GM19438 (cell line): ENCODE results near the gene CGB2.
"Not testable (repeated sequence)": the region's sequence is repeated elsewhere in the genome, so short reads cannot be mapped to it uniquely, and the experiment has no call there.

ENCODE experiments used
- ATAC-seq: cut with Tn5 transposase; IDR thresholded peaks from one replicate; pipeline ENCODE4 v1.9.1; 2021; ENCODE audit warnings: low read depth; ENCODE audit not compliant: unreplicated experiment

Gene CGB2

DNA sequence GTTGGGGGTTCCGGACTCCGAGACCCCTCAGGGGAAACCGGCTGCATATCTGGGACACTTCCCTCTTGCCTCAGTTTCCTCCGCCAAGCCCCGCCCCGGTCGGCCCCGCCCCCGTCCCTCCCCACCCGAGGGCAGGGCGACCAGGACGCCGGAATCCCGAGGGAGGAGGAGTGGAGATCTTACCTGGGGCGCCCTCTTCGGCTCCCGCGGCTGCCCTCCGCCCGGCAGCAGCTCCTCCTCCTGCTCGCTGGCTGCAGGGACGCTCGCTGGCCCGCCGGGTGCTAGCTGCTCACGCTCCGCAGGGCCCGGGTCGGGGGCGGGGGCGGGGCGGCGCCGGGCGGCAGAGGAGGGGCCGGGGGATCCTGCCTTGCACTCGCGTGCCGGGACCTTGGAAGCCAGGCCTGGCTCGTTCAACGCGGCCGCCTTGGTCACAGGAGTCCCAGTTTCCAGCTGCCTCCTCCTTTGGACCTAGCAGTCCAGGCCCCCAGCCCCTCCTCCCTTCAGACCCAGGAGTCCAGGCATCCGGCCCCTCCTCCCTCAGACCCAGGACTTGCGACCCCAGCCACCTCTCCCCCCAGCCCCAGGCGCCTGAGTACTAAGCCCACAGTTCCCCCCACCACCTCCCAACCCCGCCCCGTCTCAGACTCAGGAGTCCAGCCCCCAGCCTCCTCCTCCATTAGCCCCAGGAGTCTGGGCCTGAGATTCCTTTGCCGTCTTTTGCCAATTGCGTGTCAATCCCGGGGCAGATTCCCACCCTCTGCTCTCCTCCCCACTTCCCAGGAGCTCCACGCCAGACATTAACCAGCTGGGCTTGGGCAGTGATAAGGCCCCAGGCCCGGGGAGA is 33.3 kb downstream of the CGB2 start, which contains the start of gene NTF4:
Gene NTF4 (minus strand): TSS at position 51 of the 844 bp plus-strand sequence. CDS start 2,821 bp downstream, outside the sequence.
- ATAC-seq: no peak

DNA sequence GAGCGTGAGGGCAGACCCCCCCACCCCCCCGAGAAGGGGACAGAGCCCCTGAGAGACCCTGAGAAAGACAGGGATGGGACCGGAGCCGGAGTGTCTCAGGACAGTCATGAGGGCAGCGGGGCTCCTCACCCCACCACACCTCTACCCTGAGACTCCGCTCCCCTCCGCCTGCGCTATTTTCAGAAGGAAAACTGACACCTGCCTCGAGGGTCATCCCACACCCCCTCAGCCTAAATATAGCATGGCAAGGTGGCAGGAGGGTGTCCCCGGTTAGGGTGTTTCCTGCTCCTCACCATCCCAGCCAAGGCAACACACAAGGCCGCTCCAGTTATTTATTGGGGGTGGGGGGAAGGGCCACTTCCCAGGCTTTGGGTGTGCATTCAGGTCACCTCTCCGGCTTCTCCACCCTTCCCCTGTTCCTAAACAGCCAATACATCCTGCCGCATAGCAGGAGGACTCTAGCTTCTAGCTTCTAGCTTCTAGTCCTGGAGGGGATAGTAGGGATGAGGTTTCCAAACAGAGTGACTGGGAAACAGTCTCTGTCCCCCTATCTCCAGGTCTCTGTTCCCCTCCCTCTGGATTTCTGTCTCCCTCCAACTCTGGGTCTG is 34.3 kb downstream of the CGB2 start:
- no peak for ATAC-seq

DNA sequence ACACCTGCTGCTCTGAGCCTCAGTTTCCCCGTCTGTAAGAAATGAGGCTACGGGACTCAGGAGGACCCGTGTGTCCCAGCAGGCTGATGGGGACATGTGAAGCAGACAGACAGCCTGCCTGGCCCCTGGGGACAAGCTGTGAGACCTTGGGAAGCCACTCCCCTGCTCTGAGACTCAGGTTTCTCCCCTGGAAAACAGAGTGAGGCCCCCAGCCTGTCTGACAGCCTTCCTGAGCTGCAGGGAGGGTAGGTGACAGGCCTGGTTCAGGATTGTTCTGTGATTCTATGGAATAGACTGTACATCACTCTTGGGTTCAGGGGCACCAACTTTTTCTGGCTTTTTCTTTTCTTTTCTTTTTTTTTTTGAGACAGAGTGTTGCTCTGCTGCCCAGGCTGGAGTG is 35.9 kb downstream of the CGB2 start:
- no peak for ATAC-seq

DNA sequence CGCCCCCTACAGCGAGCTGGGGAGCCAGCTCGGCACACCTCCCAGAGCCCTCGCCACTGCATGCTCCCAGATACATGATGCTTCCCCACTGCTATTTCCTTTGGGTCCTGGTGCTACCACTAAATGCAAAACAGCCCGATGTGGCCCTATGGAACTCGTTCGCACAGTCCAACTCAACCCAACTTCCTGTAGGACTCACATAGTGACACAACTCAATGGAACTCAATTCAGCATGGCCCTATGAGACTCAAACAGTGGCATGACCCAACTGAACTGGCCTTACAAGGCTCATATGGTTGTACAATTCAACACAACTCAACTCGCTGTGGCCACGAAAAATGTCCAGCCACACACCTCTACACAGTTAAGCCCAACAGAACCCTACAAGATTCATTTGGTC is 37.3 kb downstream of the CGB2 start:
- ATAC-seq: no peak

DNA sequence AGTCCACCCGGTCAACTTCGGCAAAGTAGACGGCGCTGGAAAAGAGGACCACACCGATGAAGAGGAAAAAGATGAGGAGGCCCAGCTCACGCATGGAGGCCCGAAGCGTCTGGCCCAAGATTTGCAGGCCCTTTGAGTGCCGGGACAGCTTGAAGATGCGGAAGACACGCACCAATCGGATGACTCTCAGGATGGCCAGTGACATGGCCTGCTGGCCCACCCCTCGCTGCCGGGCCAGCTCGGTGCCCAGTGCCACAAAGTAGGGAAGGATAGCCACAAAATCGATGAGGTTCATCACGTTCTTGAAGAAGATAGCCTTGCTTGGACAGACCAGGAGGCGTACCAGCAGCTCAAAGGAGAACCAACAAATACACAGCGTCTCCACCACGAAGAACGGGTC is 38.7 kb downstream of the CGB2 start:
- no peak for ATAC-seq

DNA sequence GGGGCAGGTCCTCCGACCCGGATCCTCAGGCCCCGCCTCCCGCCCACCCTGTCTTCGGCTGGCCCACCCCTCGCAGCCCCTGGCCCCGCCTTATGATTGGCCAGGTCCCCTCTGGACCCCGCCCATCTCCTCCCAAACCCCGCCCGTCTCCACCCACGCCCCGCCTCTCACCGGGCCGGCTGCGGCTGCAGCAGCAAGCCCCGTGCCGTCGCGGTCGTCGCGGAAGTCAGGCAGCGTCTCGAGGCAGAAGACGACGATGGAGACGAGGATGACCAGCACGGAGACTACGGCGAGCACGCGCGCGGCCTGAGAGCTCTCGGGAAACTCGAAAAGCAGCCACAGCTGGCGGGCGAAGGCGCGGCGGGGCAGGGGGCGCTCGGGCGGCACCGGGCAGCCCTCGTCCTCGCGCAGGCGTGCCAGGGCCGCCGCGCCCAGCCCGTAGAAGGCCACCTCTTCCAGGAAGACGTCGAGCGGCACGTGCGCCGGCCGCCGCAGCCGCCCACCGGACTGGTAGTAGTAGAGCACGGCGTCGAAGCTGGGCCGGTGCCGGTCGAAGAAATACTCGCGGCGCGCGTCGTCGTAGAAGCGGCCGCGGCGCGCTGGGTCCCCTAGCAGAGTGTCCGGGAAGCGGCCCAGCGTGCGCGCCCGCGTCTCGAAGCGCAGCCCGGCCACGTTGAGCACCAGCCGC is 40.3 kb downstream of the CGB2 start:
- no peak for ATAC-seq

DNA sequence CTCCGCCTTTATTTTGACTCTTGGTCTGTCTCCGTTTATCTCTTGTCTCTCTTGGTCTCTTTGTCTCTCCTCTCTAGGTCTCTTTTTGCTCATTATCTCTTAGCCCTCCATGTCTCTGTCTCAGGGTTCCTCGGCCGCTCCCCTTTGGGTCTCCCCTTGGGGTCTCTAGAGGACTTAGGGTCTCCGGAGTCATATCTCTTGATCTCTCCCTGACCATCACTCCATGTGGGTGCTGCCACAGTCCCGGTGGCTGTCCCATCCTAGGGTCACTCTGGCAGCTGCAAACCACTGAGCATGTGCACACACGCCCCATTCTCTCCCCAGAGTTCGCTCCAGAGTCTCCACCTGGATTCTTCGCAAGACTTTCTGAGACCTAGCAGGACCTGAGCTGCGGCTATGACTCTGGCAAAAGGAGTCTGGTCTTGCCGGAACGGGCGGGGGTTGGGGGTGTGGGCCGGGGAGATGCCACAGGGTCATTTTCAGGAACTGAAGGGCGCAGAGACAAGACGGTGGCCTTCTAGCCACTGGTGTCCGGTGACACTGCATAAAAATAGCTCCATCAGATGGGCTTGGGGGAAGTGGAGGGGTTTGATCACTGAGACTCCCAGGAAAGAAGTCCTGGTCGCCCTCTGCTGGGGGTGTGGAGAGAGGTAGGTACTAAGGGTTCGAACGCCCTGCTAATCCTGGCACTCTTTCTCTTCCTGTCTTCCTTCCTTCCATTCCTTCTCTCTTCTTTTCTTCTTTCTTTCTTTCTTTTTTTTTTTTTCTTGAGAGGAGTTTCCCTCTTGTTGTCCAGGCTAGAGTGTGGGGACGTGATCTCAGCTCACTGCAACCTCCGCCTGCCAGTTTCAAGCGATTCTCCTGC is 42.1 kb downstream of the CGB2 start:
- no peak for ATAC-seq

DNA sequence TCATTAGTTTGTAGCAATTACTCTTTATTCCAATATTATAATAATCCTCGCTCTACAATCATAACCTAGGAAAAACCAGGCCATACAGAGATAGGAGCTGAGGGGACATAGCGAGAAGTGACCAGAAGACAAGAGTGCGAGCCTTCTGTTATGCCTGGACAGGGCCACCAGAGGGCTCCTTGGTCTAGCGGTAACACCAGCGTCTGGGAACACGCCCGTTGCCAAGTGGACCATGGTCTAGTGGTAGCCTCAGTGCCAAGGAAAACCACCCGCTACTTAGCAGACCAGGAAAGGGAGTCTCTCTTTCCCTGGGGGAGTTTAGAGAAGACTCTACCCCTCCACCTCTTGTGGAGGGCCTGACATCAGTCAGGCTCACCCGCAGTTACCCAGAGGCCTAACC is 43.2 kb downstream of the CGB2 start:
- not testable (repeated sequence) for ATAC-seq

DNA sequence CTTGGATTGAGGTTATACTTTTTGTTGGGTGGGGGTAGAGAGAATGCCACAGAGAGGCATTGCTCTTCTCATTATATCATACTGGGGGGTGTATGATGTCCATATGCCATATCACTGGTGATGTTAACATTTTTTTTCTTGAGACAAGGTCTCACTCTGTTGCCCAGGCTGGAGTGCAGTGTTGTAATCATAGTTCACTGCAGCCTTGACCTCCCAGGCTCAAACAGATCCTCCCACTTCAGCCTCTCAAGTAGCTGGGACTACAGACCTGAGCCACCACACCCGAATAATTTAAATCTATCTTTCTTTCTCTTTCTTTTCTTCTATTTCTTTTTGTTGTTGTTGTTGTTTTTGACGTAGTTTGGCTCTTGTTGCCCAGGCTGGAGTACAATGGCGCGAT is 48.7 kb downstream of the CGB2 start:
- no peak for ATAC-seq

DNA sequence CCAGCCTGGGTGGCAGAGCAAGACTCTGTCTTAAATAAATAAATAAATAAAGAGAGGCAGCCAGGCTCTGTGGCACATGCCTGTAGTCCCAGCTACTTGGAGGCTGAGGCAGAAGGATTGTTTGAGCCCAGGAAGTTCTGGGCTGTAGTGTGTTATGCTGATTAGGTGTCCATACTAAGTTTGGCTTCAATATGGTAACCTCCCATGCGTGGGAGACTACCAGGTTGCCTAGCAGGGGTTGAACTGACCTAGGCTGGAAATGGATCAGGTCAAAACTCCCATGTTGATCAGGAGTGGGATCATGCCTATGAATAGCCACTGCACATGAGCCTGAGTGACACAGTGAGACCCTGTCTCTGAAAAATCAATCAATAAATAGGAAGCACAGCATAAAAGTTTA is 49.6 kb downstream of the CGB2 start:
- no peak for ATAC-seq
